ENCODE data around the gene XYLT1.
A peak's percentile ranks its signal among the peaks of the same experiment; 100 is the strongest.

Gene XYLT1

GRCh38 chr16:17470182-17470907 is 415 bp downstream of the XYLT1 start:
- ChIA-PET CTCF (no interaction called here), POLR2A (no interaction called here)
- TF ChIP-seq BHLHE40 (IDR thresholded peaks at IDR 0.05; ENCODE audit: borderline replicate concordance) (no peak), PKNOX1 (IDR thresholded peaks at IDR 0.05) (no peak)
- DNase-seq (ENCODE audit: extremely low spot score): no peak

GRCh38 chr16:17469741-17470181 is 999 bp downstream of the XYLT1 start:
- ChIA-PET POLR2A (no interaction called here), CTCF (no interaction called here)
- TF ChIP-seq FOXA1 (IDR thresholded peaks at IDR 0.05) (no peak), ZNF384 (IDR thresholded peaks at IDR 0.05) (no peak), BHLHE40 (IDR thresholded peaks at IDR 0.05; ENCODE audit: borderline replicate concordance) (no peak), ELF4 (IDR thresholded peaks at IDR 0.05) (no peak)
- DNase-seq (ENCODE audit: extremely low spot score): no peak

GRCh38 chr16:17469011-17469740 is 1.6 kb downstream of the XYLT1 start:
- CTCF ChIA-PET: interaction anchor here (2.0 kb wide), 1 partner anchor 186 kb away, joined by 5 read pairs; no protein-coding TSS in a partner anchor
- no peak for DNase-seq (ENCODE audit: extremely low spot score)

GRCh38 chr16:17468611-17469010 is 2.1 kb downstream of the XYLT1 start:
- CTCF ChIA-PET: interaction anchor here (2.0 kb wide), 1 partner anchor 186 kb away, joined by 5 read pairs; no protein-coding TSS in a partner anchor
- POLR2A ChIA-PET: no interaction called here
- no peak for DNase-seq (ENCODE audit: extremely low spot score)
- no peak for TF ChIP-seq L3MBTL2 (conservative IDR thresholded peaks at IDR 0.05)
- TF ChIP-seq FOXA1 (IDR thresholded peaks at IDR 0.05): no peak
- no peak for TF ChIP-seq CTBP1 (IDR thresholded peaks at IDR 0.05; ENCODE audit: borderline replicate concordance)

More at GRCh38 chr16:17469011-17469740, 1.6 kb downstream of the XYLT1 start:
- POLR2A ChIA-PET: no interaction called here
- TF ChIP-seq SP1 (IDR thresholded peaks at IDR 0.05) (no peak), SUZ12 (IDR thresholded peaks at IDR 0.05) (no peak), FOXA1 (IDR thresholded peaks at IDR 0.05) (no peak), ELF4 (IDR thresholded peaks at IDR 0.05) (no peak), BHLHE40 (IDR thresholded peaks at IDR 0.05; ENCODE audit: borderline replicate concordance) (no peak), PKNOX1 (IDR thresholded peaks at IDR 0.05) (no peak), TARDBP (IDR thresholded peaks at IDR 0.05) (no peak)

- TF ChIP-seq L3MBTL2 (conservative IDR thresholded peaks at IDR 0.05) (no peak), BHLHE40 (IDR thresholded peaks at IDR 0.05; ENCODE audit: borderline replicate concordance) (no peak), NFRKB (IDR thresholded peaks at IDR 0.05) (no peak), FOXK2 (IDR thresholded peaks at IDR 0.05) (no peak), PKNOX1 (IDR thresholded peaks at IDR 0.05) (no peak)
- ChIA-PET POLR2A (no interaction called here), CTCF (interaction anchor here (0.6 to 2.0 kb wide), 5 partner anchors 9 to 233 kb away, joined by 3 to 6 read pairs (median 4); no protein-coding TSS in a partner anchor)
- peak; percentile 55 for DNase-seq (ENCODE audit: extremely low spot score)
Measured at GRCh38 chr16:17467923-17468540, 2.7 kb downstream of the XYLT1 start.

- CTCF ChIA-PET: interaction anchor here (0.8 to 2.0 kb wide), 5 partner anchors 10 to 188 kb away, joined by 3 to 6 read pairs (median 4); no protein-coding TSS in a partner anchor
- TF ChIP-seq ARNT (IDR thresholded peaks at IDR 0.05): no peak
- no peak for TF ChIP-seq ZNF384 (IDR thresholded peaks at IDR 0.05)
- no peak for TF ChIP-seq ELF4 (IDR thresholded peaks at IDR 0.05)
- TF ChIP-seq SP1 (IDR thresholded peaks at IDR 0.05): no peak
- TF ChIP-seq BHLHE40 (IDR thresholded peaks at IDR 0.05; ENCODE audit: borderline replicate concordance): no peak
- no peak for TF ChIP-seq LEF1 (IDR thresholded peaks at IDR 0.05; ENCODE audit: borderline replicate concordance)
- no peak for TF ChIP-seq FOXM1 (IDR thresholded peaks at IDR 0.05; ENCODE audit: borderline replicate concordance)
- no peak for TF ChIP-seq TARDBP (IDR thresholded peaks at IDR 0.05)
- TF ChIP-seq FOXA1 (IDR thresholded peaks at IDR 0.05): no peak
- no peak for TF ChIP-seq L3MBTL2 (conservative IDR thresholded peaks at IDR 0.05)
- TF ChIP-seq SUZ12 (IDR thresholded peaks at IDR 0.05): no peak
- TF ChIP-seq PKNOX1 (IDR thresholded peaks at IDR 0.05): no peak
- TF ChIP-seq HDGF (IDR thresholded peaks at IDR 0.05; ENCODE audit: borderline replicate concordance): no peak
- no peak for TF ChIP-seq CTBP1 (IDR thresholded peaks at IDR 0.05; ENCODE audit: borderline replicate concordance)
- TF ChIP-seq NFRKB (IDR thresholded peaks at IDR 0.05): no peak
- TF ChIP-seq FOXK2 (IDR thresholded peaks at IDR 0.05): no peak
- POLR2A ChIA-PET: no interaction called here
- no peak for DNase-seq (ENCODE audit: extremely low spot score)
Measured at GRCh38 chr16:17466876-17467275, 3.9 kb downstream of the XYLT1 start.
